HT1080 (cell line): Measurements from ENCODE around the gene C19orf18. TPM values are rescaled to one million over a fixed set of nuclear protein-coding genes. Genes with fewer than 3 reads are reported as not detected.
"Not testable (repeated sequence)": the region's sequence is repeated elsewhere in the genome, so short reads cannot be mapped to it uniquely, and the experiment has no call there.

ENCODE experiments used
- DNase-seq: peaks from one replicate; pipeline ENCODE4 v3.0.0-alpha.2; 2015; ENCODE audit warnings: low read depth
- polyA plus RNA-seq, 2 experiments: library from polyadenylated mRNA; depleted of rRNA; stranded (reverse); fragments of >200 nt; gene quantifications; 2 replicates each; pipeline ENCODE4 v1.2.3, GENCODE V29; 2015
- total RNA-seq: library from RNA; depleted of rRNA; stranded (reverse); fragments of >200 nt; shearing (Covaris generic); gene quantifications from 2 replicates; pipeline ENCODE4 v1.2.3, GENCODE V29; 2014; rRNA removed

C19orf18 gene
- total RNA-seq = not detected in 2 replicates
- not detected in 2 replicates for polyA plus RNA-seq (2015; cell fraction: cytosol; rRNA removed)
- polyA plus RNA-seq (2015; cell fraction: nucleus; rRNA removed) = not detected in 2 replicates

GRCh38 chr19:57974434-57974833 is at the start of gene C19orf18:
Gene C19orf18 (minus strand): TSS chr19:57974534. CDS start chr19:57974432, 102 bp downstream.
- no peak for DNase-seq

- DNase-seq = no peak
These were observed 47.9 kb upstream of the C19orf18 start for GRCh38 chr19:58022283-58022660.

- DNase-seq = peak; percentile 20
These were observed 47.4 kb upstream of the C19orf18 start for GRCh38 chr19:58021541-58022282.

- no peak for DNase-seq
These were observed 45.8 kb upstream of the C19orf18 start for GRCh38 chr19:58020129-58020528.

GRCh38 chr19:58014141-58014540 is 39.8 kb upstream of the C19orf18 start:
- no peak for DNase-seq

- DNase-seq = no peak
These were observed 36.2 kb upstream of the C19orf18 start for GRCh38 chr19:58010507-58010906.

GRCh38 chr19:58009666-58010301 is 35.5 kb upstream of the C19orf18 start:
- DNase-seq = no peak

- no peak for DNase-seq
These were observed 34.9 kb upstream of the C19orf18 start for GRCh38 chr19:58009301-58009665.

- DNase-seq = not testable (repeated sequence)
These were observed 34.5 kb upstream of the C19orf18 start for GRCh38 chr19:58008877-58009276.

GRCh38 chr19:58007285-58007684 is 33.0 kb upstream of the C19orf18 start:
- no peak for DNase-seq

GRCh38 chr19:58003174-58003828 is 29.0 kb upstream of the C19orf18 start:
- DNase-seq = no peak

GRCh38 chr19:58002384-58003173 is 28.2 kb upstream of the C19orf18 start, which contains the start of gene ZNF606:
Gene ZNF606 (minus strand): TSS chr19:58002820. CDS start chr19:58001319, 1,501 bp downstream.
- peak; percentile 80 for DNase-seq

GRCh38 chr19:58001895-58002369 is 27.6 kb upstream of the C19orf18 start:
- DNase-seq = peak; percentile 8

- DNase-seq = no peak
These were observed 26.3 kb upstream of the C19orf18 start for GRCh38 chr19:58000677-58001076.

- DNase-seq = no peak
These were observed 18.5 kb upstream of the C19orf18 start for GRCh38 chr19:57992841-57993240.

- DNase-seq = no peak
These were observed 4.4 kb upstream of the C19orf18 start for GRCh38 chr19:57978586-57979289.

GRCh38 chr19:57964761-57965160 is 9.6 kb downstream of the C19orf18 start:
- DNase-seq = no peak

- DNase-seq = no peak
These were observed 12.5 kb downstream of the C19orf18 start for GRCh38 chr19:57961785-57962184.

GRCh38 chr19:57954996-57955395 is 19.3 kb downstream of the C19orf18 start:
- DNase-seq = no peak

- no peak for DNase-seq
These were observed 24.6 kb downstream of the C19orf18 start for GRCh38 chr19:57949702-57950101.
